Lung (tissue), 12 donors: ENCODE data around the gene FRMPD4. TPM values are rescaled to one million over a fixed set of nuclear protein-coding genes. Genes with fewer than 3 reads are reported as not detected.

Source experiments
- ATAC-seq: fragments of 200-7000 bp; cut with Tn5 transposase; one replicate; pipeline ENCODE4 v1.9.1; 2020; ENCODE audit warnings: moderate number of reproducible peaks; ENCODE audit not compliant: insufficient read depth, low FRiP score
- DNase-seq, 3 donors: peaks; one replicate each; pipeline ENCODE4 v3.0.0-alpha.2; 2013 to 2017
- H3K27ac ChIP-seq, 2 donors: one replicate each; pipeline ENCODE4 v1.5.1; 2013; ENCODE audit warnings: mild to moderate bottlenecking in 2 of 2, moderate library complexity in 2 of 2, control low read depth in 1 of 2, inconsistent platforms in 1 of 2, low read depth in 1 of 2, low read length in 1 of 2
- H3K27me3 ChIP-seq, 3 donors: one replicate each; pipeline ENCODE4 v1.5.1; 2013; ENCODE audit warnings: low read length in 2 of 3; ENCODE audit not compliant: control insufficient read depth in 3 of 3, insufficient read depth in 3 of 3
- H3K36me3 ChIP-seq, 4 donors: one replicate each; pipeline ENCODE4 v1.5.1; 2013; ENCODE audit warnings: low read length in 4 of 4, mild to moderate bottlenecking in 1 of 4, moderate library complexity in 1 of 4; ENCODE audit not compliant: control insufficient read depth in 4 of 4, insufficient read depth in 4 of 4
- H3K4me1 ChIP-seq, 5 donors: one replicate each; pipeline ENCODE4 v1.5.1; 2013; ENCODE audit warnings: low read length in 5 of 5, mild to moderate bottlenecking in 2 of 5, moderate library complexity in 1 of 5; ENCODE audit not compliant: control insufficient read depth in 5 of 5, insufficient read depth in 5 of 5
- H3K4me3 ChIP-seq: one replicate; pipeline ENCODE4 v1.5.1; 2013; ENCODE audit warnings: mild to moderate bottlenecking, control low read depth, moderate library complexity
- H3K9ac ChIP-seq, 2 donors: one replicate each; pipeline ENCODE4 v1.5.1; 2013; ENCODE audit warnings: low read length in 2 of 2, control low read depth in 1 of 2; ENCODE audit not compliant: insufficient read depth in 1 of 2
- H3K9me3 ChIP-seq, 4 donors: one replicate each; pipeline ENCODE4 v1.5.1; 2013; ENCODE audit warnings: low read length in 3 of 4, mild to moderate bottlenecking in 1 of 4, moderate library complexity in 1 of 4; ENCODE audit not compliant: control insufficient read depth in 4 of 4, insufficient read depth in 3 of 4
- CTCF ChIP-seq: IDR thresholded peaks from 2 replicates; pipeline ENCODE4 v1.5.1; 2012; ENCODE audit warnings: mild to moderate bottlenecking; ENCODE audit errors: control extremely low read depth, extremely low read depth
- WGBS, 2 donors: extraction: QIAGEN DNeasy Blood & Tissue Kit; methylation state at CpG; one replicate each; pipeline ENCODE4 v1.1.7; 2013; 5-methylcytosine and 5-hydroxymethylcytosine counted together
- polyA plus RNA-seq, 2 donors: library from polyadenylated mRNA; stranded (reverse); fragments of 200-250 nt; gene quantifications; one replicate each; pipeline ENCODE4 v1.2.1, GENCODE V29; 2013
- total RNA-seq, 2 donors: library from RNA; depleted of rRNA in 1 of 2; stranded (reverse); fragments of >200 nt in 1 of 2; gene quantifications; one replicate each; pipeline ENCODE4 v1.2.1, GENCODE V29; 2014 to 2021
- donor health status: control.
- donor health status: control.
- donor health status: Bipolar disorder and iron deficiency.
- donor health status: healthy.
- donor health status: DM: yes; HTN: yes; CAD: no.

The FRMPD4 gene
- total and polyA plus RNA-seq, 4 donors, result 0.01 to 0.43 (median 0.03) TPM

DNA sequence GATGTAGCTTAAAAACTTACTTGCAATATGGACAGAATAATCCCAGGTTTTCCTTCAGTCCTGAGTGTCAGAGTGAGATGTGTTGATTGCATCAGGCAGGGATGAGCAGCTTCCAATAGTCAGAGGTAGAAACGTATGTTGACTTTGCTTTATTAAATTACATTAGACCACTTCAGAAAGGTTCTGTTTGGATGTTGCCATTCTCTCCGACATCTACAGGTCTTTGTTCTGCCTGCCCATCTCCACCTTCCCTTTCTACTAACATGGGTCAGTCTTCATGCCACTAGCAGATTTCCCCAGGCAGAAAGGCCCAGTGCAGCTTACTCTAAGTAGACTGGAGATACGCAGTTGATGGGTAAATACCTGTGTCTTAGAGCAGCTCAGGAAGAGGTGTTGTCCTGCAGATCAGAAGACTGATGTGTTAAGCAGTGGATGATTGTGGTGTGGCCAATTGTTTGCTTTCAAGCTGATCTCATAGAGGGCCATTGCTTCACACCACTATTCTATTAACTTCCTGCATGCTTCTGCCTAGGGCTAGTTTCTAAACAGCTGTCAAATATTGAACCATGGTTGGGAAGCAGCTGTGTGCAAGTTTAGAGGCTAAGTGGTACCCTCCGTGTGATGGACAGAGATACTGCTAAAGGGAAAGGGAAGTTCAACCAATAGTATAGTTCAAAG lies 1.8 kb downstream of the FRMPD4 start:
- no peak for ATAC-seq
- H3K27ac ChIP-seq, result no peak overlapping the region
- TF ChIP-seq CTCF, result no peak
- no peak overlapping the region for H3K4me3 ChIP-seq
- 62 to 74% methylated on average over 4 of the region's 4 CpGs for WGBS, 2 donors
- H3K36me3 ChIP-seq, result no peaks in the 10 kb centered on the region
- H3K9ac ChIP-seq, result no peak overlapping the region
- H3K27me3 ChIP-seq, result peaks cover 14 to 78% (median 70%) of the 10 kb centered on the region in 3 donors
- DNase-seq, result no peak
- peaks cover 0 to 5% (median 0%) of the 10 kb centered on the region in 4 donors for H3K9me3 ChIP-seq
- no peaks in the 10 kb centered on the region for H3K4me1 ChIP-seq

DNA sequence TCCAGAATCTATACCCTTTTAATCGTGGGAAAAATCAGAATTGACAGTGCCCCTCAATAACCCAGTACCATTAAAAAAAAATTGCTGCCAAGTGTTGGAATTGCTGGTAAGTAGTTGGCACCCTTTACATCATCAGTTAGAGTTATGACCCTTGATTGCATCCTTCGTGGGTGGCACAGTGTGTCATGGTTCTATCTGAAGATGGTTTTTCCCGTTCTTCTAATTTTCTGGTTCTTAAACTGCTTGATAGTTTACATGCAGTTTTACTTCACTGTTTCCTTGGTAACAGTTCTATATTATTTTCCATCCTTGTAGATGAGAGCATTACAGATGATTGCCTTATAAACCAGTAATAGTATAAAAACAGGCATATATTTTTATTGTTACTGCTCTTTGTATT lies 3.2 kb downstream of the FRMPD4 start:
- no peak for DNase-seq
- Histone ChIP-seq H3K36me3 (no peaks in the 10 kb centered on the region), H3K9me3 (peaks cover 0 to 5% (median 0%) of the 10 kb centered on the region in 4 donors), H3K27ac (no peak overlapping the region), H3K4me1 (no peaks in the 10 kb centered on the region), H3K4me3 (no peak overlapping the region), H3K27me3 (peaks cover 14 to 63% (median 56%) of the 10 kb centered on the region in 3 donors), H3K9ac (no peak overlapping the region)
- ATAC-seq, result no peak
- WGBS, 2 donors, result 71 to 92% methylated on average over 3 of the region's 3 CpGs
- no peak for TF ChIP-seq CTCF

GRCh38 chrX:12142661-12143060 lies 4.4 kb downstream of the FRMPD4 start:
- TF ChIP-seq CTCF, result no peak
- ATAC-seq (no peak), DNase-seq (no peak)
- Histone ChIP-seq H3K9ac (no peak overlapping the region), H3K36me3 (no peaks in the 10 kb centered on the region), H3K9me3 (peaks cover 0 to 7% (median 0%) of the 10 kb centered on the region in 4 donors), H3K4me3 (no peak overlapping the region), H3K4me1 (no peaks in the 10 kb centered on the region), H3K27ac (no peak overlapping the region), H3K27me3 (peaks cover 14 to 56% (median 48%) of the 10 kb centered on the region in 3 donors)
- WGBS, 2 donors, result 76 to 94% methylated on average over 4 of the region's 4 CpGs

DNA sequence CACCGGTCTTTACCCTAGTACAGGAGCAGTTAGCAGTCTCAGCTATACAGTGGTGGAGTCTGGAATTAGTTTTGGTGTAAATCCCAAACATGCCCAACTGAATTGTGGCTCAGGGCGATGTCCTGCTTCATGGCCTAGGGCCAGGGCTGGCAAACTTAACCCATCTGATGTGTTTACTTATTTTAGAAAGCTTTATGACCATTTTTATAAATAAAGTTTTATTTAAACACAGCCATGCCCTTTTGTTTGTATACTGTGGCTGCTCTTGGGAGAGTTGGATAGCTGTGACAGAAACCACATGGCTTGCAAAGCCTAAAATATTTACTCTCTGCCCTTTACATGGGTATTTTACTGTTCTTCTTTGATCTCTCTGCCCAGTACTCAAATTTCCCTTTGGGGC lies 7.1 kb downstream of the FRMPD4 start:
- no peak overlapping the region for H3K9ac ChIP-seq
- 85 to 91% methylated on average over 2 of the region's 2 CpGs for WGBS, 2 donors
- no peak overlapping the region for H3K4me3 ChIP-seq
- DNase-seq (no peak), ATAC-seq (no peak)
- no peak for TF ChIP-seq CTCF
- H3K27me3 ChIP-seq, result peaks cover 0 to 38% (median 25%) of the 10 kb centered on the region in 3 donors
- peaks cover 0 to 1% (median 0%) of the 10 kb centered on the region in 4 donors for H3K9me3 ChIP-seq
- no peaks in the 10 kb centered on the region for H3K4me1 ChIP-seq
- no peak overlapping the region for H3K27ac ChIP-seq
- H3K36me3 ChIP-seq, result no peaks in the 10 kb centered on the region
